HT1080 (cell line): ENCODE results near the gene ADAM12. TPM values are rescaled to one million over a fixed set of nuclear protein-coding genes. Genes with fewer than 3 reads are reported as not detected.

Experiments used
- DNase-seq: peaks from one replicate; pipeline ENCODE4 v3.0.0-alpha.2; 2015; ENCODE audit warnings: low read depth
- polyA plus RNA-seq, 2 experiments: library from polyadenylated mRNA; depleted of rRNA; stranded (reverse); fragments of >200 nt; gene quantifications; 2 replicates each; pipeline ENCODE4 v1.2.3, GENCODE V29; 2015
- total RNA-seq: library from RNA; depleted of rRNA; stranded (reverse); fragments of >200 nt; shearing (Covaris generic); gene quantifications from 2 replicates; pipeline ENCODE4 v1.2.3, GENCODE V29; 2014; rRNA removed

The ADAM12 gene
- 0.50 and 1.7 TPM in 2 replicates for total RNA-seq
- 0.66 and 0.71 TPM in 2 replicates for polyA plus RNA-seq (2015; cell fraction: cytosol; rRNA removed)
- 2.0 and 2.5 TPM in 2 replicates for polyA plus RNA-seq (2015; cell fraction: nucleus; rRNA removed)

GRCh38 chr10:126387931-126388911 lies at the start of gene ADAM12:
Gene ADAM12, minus strand, starts transcription at chr10:126388477. Its CDS starts 332 bp downstream, at chr10:126388145.
- no peak for DNase-seq

- no peak for DNase-seq
These were observed 49.5 kb upstream of the ADAM12 start for GRCh38 chr10:126437635-126438406.

GRCh38 chr10:126434235-126434634 lies 46.0 kb upstream of the ADAM12 start:
- no peak for DNase-seq

- DNase-seq: peak; percentile 91
These were observed 45.1 kb upstream of the ADAM12 start for GRCh38 chr10:126433351-126433750.

- no peak for DNase-seq
These were observed 44.2 kb upstream of the ADAM12 start for GRCh38 chr10:126432507-126432906.

GRCh38 chr10:126431816-126432215 lies 43.5 kb upstream of the ADAM12 start:
- no peak for DNase-seq

- DNase-seq: no peak
These were observed 42.2 kb upstream of the ADAM12 start for GRCh38 chr10:126430512-126430911.

- DNase-seq: no peak
These were observed 41.0 kb upstream of the ADAM12 start for GRCh38 chr10:126429275-126429674.

- DNase-seq: no peak
These were observed 37.3 kb upstream of the ADAM12 start for GRCh38 chr10:126425489-126426065.

- DNase-seq: no peak
These were observed 36.8 kb upstream of the ADAM12 start for GRCh38 chr10:126425032-126425431.

GRCh38 chr10:126423732-126424491 lies 35.6 kb upstream of the ADAM12 start:
- DNase-seq: no peak

- peak; percentile 48 for DNase-seq
These were observed 34.3 kb upstream of the ADAM12 start for GRCh38 chr10:126422567-126422966.

- DNase-seq: peak; percentile 99
These were observed 33.5 kb upstream of the ADAM12 start for GRCh38 chr10:126421756-126422256.

GRCh38 chr10:126420567-126421300 lies 32.5 kb upstream of the ADAM12 start:
- DNase-seq: no peak

- DNase-seq: no peak
These were observed 29.0 kb upstream of the ADAM12 start for GRCh38 chr10:126417220-126417825.

- no peak for DNase-seq
These were observed 21.5 kb upstream of the ADAM12 start for GRCh38 chr10:126409821-126410220.

GRCh38 chr10:126408953-126409641 lies 20.8 kb upstream of the ADAM12 start:
- DNase-seq: no peak

GRCh38 chr10:126407831-126408230 lies 19.6 kb upstream of the ADAM12 start:
- peak; percentile 81 for DNase-seq
